Urinary bladder (tissue), 4 donors: ENCODE data around the gene GRAMD1B. TPM values are rescaled to one million over a fixed set of nuclear protein-coding genes. Genes with fewer than 3 reads are reported as not detected.

Experiments
- DNase-seq: peaks from one replicate; pipeline ENCODE4 v3.0.0-alpha.2; 2015; ENCODE audit errors: extremely low spot score
- H3K27ac ChIP-seq: one replicate; pipeline ENCODE4 v1.5.1; 2013; ENCODE audit warnings: low read depth, mild to moderate bottlenecking, moderate library complexity
- H3K36me3 ChIP-seq: one replicate; pipeline ENCODE4 v1.6.1; 2013; ENCODE audit warnings: mild to moderate bottlenecking, moderate library complexity; ENCODE audit not compliant: insufficient read depth
- H3K4me1 ChIP-seq: one replicate; pipeline ENCODE4 v1.6.1; 2013; ENCODE audit warnings: mild to moderate bottlenecking, moderate library complexity; ENCODE audit not compliant: insufficient read depth
- H3K4me3 ChIP-seq: one replicate; pipeline ENCODE4 v1.5.1; 2013; ENCODE audit warnings: low read depth, low read length
- WGBS: extraction: QIAGEN DNeasy Blood & Tissue Kit; methylation state at CpG from one replicate; pipeline ENCODE4 v1.1.7; 2013; 5-methylcytosine and 5-hydroxymethylcytosine counted together
- polyA plus RNA-seq: library from polyadenylated mRNA; stranded (reverse); fragments of 200-250 nt; gene quantifications from one replicate; pipeline ENCODE4 v1.2.3, GENCODE V29; 2013
- total RNA-seq: library from RNA; depleted of rRNA; stranded (reverse); fragments of >200 nt; gene quantifications from one replicate; pipeline ENCODE4 v1.2.3, GENCODE V29; 2014
- donor health status: healthy with polysubstance abuse.
- donor health status: healthy.

The GRAMD1B gene
- total RNA-seq: 5.9 TPM
- 0.84 TPM for polyA plus RNA-seq

GRCh38 chr11:123429913-123430720 lies at the start of gene GRAMD1B:
Gene GRAMD1B (plus strand): TSS chr11:123430269. CDS start chr11:123430793, 524 bp downstream.
- peaks cover 2% of the 10 kb centered on the region for H3K4me1 ChIP-seq
- peak; percentile 40 for DNase-seq
- 1% methylated on average over 57 of the region's 57 CpGs for WGBS
- no peaks in the 10 kb centered on the region for H3K36me3 ChIP-seq
- peak within 1 kb of the TSS; percentile 55 for H3K4me3 ChIP-seq
- no peak within 1 kb of the TSS for H3K27ac ChIP-seq

GRCh38 chr11:123381149-123381548 lies 48.9 kb upstream of the GRAMD1B start:
- no peaks in the 10 kb centered on the region for H3K4me1 ChIP-seq
- no peak overlapping the region for H3K4me3 ChIP-seq
- H3K27ac ChIP-seq: no peak overlapping the region
- no peak for DNase-seq
- H3K36me3 ChIP-seq: no peaks in the 10 kb centered on the region
- 93% methylated on average over 5 of the region's 5 CpGs for WGBS

GRCh38 chr11:123381817-123382554 lies 48.1 kb upstream of the GRAMD1B start:
- Histone ChIP-seq H3K4me1 (no peaks in the 10 kb centered on the region), H3K36me3 (no peaks in the 10 kb centered on the region), H3K4me3 (no peak overlapping the region), H3K27ac (no peak overlapping the region)
- 88% methylated on average over 4 of the region's 4 CpGs for WGBS
- DNase-seq: no peak

DNA sequence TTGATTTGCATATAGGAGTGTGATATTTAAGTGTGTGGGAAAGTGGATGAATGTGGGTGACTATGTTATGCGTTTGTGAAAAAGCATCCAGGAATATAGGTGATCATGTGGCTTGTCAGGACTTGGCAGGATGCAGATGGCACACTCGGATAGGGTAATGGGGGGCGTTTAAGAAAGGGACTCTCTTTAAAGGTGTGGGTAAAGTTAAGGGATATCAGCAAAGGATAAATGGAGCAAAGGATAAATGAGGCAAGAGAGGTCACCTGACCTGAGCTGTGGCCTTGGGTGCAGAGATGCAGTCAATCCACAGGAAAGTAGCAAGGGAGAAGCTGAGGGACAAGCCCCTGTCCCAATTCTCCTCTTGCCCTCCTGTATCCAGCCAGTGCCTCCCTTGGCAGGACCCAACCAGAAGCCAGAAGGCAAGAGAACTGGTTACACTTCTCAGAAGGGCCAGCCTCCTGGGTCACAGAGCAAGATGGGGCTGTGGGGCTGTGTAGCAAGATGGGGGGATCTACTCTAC lies 47.5 kb upstream of the GRAMD1B start:
- Histone ChIP-seq H3K4me1 (no peaks in the 10 kb centered on the region), H3K4me3 (no peak overlapping the region), H3K36me3 (no peaks in the 10 kb centered on the region), H3K27ac (no peak overlapping the region)
- no peak for DNase-seq
- 83% methylated on average over 3 of the region's 3 CpGs for WGBS

DNA sequence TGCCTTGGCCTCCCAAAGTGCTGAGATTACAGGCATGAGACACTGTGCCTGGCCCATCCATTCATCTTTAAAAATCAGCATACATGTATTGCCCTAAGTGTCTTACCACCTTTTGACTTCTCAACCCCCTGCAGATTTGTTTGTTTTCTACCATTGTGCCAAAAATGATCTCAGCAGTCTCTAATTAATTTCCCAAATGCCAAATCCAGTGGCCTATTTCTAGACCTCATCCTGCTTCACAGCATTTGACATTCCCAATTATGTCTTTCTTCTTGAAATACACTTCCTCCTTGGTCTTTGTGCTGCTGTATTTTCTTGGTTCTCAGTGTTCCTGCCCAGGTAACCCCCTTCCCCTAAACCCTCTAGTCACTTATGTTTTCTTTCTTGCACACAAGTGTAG lies 46.0 kb upstream of the GRAMD1B start:
- no peaks in the 10 kb centered on the region for H3K36me3 ChIP-seq
- no peaks in the 10 kb centered on the region for H3K4me1 ChIP-seq
- no peak overlapping the region for H3K27ac ChIP-seq
- no peak for DNase-seq
- no peak overlapping the region for H3K4me3 ChIP-seq

- 77% methylated on average over 9 of the region's 9 CpGs for WGBS
- no peaks in the 10 kb centered on the region for H3K4me1 ChIP-seq
- H3K27ac ChIP-seq: no peak overlapping the region
- DNase-seq: no peak
- no peaks in the 10 kb centered on the region for H3K36me3 ChIP-seq
- no peak overlapping the region for H3K4me3 ChIP-seq
Observed at GRCh38 chr11:123386796-123387510, 43.1 kb upstream of the GRAMD1B start.

GRCh38 chr11:123388640-123389039 lies 41.4 kb upstream of the GRAMD1B start:
- Histone ChIP-seq H3K4me1 (no peaks in the 10 kb centered on the region), H3K36me3 (no peaks in the 10 kb centered on the region), H3K4me3 (no peak overlapping the region), H3K27ac (no peak overlapping the region)
- WGBS: 94% methylated on average over 4 of the region's 4 CpGs
- no peak for DNase-seq

DNA sequence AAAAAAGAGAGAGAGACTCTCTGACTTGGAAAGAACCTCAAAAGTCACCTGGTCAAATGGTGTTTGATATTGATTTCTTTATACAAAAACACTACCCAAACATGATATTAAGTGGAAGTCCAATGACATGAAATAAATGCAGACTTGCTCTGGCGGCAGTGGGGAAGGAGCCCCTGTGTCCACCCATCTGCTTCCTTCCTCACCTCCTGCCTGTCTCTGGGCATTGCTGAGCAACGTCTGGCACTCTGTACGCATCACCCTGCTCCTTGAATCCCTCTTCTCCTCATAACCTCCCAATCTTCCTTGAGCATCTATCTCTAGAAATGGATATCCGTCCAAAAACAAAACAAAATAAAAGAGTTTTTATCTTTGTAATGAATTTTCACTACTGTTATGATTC lies 39.9 kb upstream of the GRAMD1B start:
- no peaks in the 10 kb centered on the region for H3K36me3 ChIP-seq
- H3K4me3 ChIP-seq: no peak overlapping the region
- H3K4me1 ChIP-seq: no peaks in the 10 kb centered on the region
- WGBS: 74% methylated on average over 4 of the region's 4 CpGs
- H3K27ac ChIP-seq: no peak overlapping the region
- DNase-seq: no peak

GRCh38 chr11:123391646-123392348 lies 38.3 kb upstream of the GRAMD1B start:
- WGBS: 88% methylated on average over 6 of the region's 6 CpGs
- Histone ChIP-seq H3K27ac (no peak overlapping the region), H3K36me3 (no peaks in the 10 kb centered on the region), H3K4me1 (no peaks in the 10 kb centered on the region), H3K4me3 (no peak overlapping the region)
- no peak for DNase-seq

- DNase-seq: no peak
- Histone ChIP-seq H3K4me1 (no peaks in the 10 kb centered on the region), H3K27ac (no peak overlapping the region), H3K36me3 (no peaks in the 10 kb centered on the region), H3K4me3 (no peak overlapping the region)
Observed at GRCh38 chr11:123392431-123392830, 37.6 kb upstream of the GRAMD1B start.

GRCh38 chr11:123392844-123393243 lies 37.2 kb upstream of the GRAMD1B start:
- no peaks in the 10 kb centered on the region for H3K36me3 ChIP-seq
- 43% methylated on average over 3 of the region's 3 CpGs for WGBS
- H3K4me3 ChIP-seq: no peak overlapping the region
- no peak for DNase-seq
- no peak overlapping the region for H3K27ac ChIP-seq
- no peaks in the 10 kb centered on the region for H3K4me1 ChIP-seq

- no peaks in the 10 kb centered on the region for H3K36me3 ChIP-seq
- 66% methylated on average over 6 of the region's 6 CpGs for WGBS
- no peak overlapping the region for H3K27ac ChIP-seq
- no peak for DNase-seq
- no peak overlapping the region for H3K4me3 ChIP-seq
- H3K4me1 ChIP-seq: no peaks in the 10 kb centered on the region
Observed at GRCh38 chr11:123393312-123393927, 36.6 kb upstream of the GRAMD1B start.

GRCh38 chr11:123404676-123405075 lies 25.4 kb upstream of the GRAMD1B start:
- no peak for DNase-seq
- Histone ChIP-seq H3K36me3 (no peaks in the 10 kb centered on the region), H3K27ac (no peak overlapping the region), H3K4me1 (no peaks in the 10 kb centered on the region), H3K4me3 (no peak overlapping the region)
- 49% methylated on average over 7 of the region's 7 CpGs for WGBS
